Breast epithelium (tissue), 3 donors: ENCODE results near the gene IL1RL1.

ENCODE experiments used
- POLR2A ChIP-seq: fragments of 450-650 bp; IDR thresholded peaks from one replicate; pipeline ENCODE4 v1.6.1; 2016; ENCODE audit warnings: antibody characterized with exemption, mild to moderate bottlenecking, moderate library complexity
- TF ChIP-seq, protein P1 (sequence below), 3 donors: fragments of 450-650 bp; IDR thresholded peaks; one replicate each; pipeline ENCODE4 v1.5.1; 2016 to 2017; ENCODE audit warnings: antibody characterized with exemption in 3 of 3, mild to moderate bottlenecking in 3 of 3, moderate library complexity in 3 of 3

GRCh38 chr2:102282678-102283091 lies 28.7 kb upstream of the IL1RL1 start:
- TF ChIP-seq POLR2A = no peak
- TF ChIP-seq, protein P1, sequence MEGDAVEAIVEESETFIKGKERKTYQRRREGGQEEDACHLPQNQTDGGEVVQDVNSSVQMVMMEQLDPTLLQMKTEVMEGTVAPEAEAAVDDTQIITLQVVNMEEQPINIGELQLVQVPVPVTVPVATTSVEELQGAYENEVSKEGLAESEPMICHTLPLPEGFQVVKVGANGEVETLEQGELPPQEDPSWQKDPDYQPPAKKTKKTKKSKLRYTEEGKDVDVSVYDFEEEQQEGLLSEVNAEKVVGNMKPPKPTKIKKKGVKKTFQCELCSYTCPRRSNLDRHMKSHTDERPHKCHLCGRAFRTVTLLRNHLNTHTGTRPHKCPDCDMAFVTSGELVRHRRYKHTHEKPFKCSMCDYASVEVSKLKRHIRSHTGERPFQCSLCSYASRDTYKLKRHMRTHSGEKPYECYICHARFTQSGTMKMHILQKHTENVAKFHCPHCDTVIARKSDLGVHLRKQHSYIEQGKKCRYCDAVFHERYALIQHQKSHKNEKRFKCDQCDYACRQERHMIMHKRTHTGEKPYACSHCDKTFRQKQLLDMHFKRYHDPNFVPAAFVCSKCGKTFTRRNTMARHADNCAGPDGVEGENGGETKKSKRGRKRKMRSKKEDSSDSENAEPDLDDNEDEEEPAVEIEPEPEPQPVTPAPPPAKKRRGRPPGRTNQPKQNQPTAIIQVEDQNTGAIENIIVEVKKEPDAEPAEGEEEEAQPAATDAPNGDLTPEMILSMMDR (IDR thresholded peaks at IDR 0.05) = no peak
